Activated CD4-positive, alpha-beta T cell treated with anti-CD3 and anti-CD28 coated beads for 4 hours (primary cell): ENCODE results near the gene AACS.
"Not testable (repeated sequence)": the region's sequence is repeated elsewhere in the genome, so short reads cannot be mapped to it uniquely, and the experiment has no call there.

Experiments
- DNase-seq, 2 donors: peaks; one replicate each; pipeline ENCODE4 v3.0.0-alpha.2; 2020

The AACS gene

GRCh38 chr12:125092872-125093680 lies 27.8 kb downstream of the AACS start:
- no peak for DNase-seq

GRCh38 chr12:125093681-125094330 lies 28.6 kb downstream of the AACS start:
- no peak for DNase-seq

- no peak for DNase-seq
These were observed 31.7 kb downstream of the AACS start for GRCh38 chr12:125096894-125097293.

- DNase-seq = no peak
These were observed 32.2 kb downstream of the AACS start for GRCh38 chr12:125097427-125097826.

GRCh38 chr12:125098676-125099408 lies 33.6 kb downstream of the AACS start:
- no peak for DNase-seq

- no peak for DNase-seq
These were observed 34.2 kb downstream of the AACS start for GRCh38 chr12:125099409-125099782.

- no peak for DNase-seq
These were observed 35.6 kb downstream of the AACS start for GRCh38 chr12:125100551-125101434.

GRCh38 chr12:125104982-125105381 lies 39.7 kb downstream of the AACS start:
- DNase-seq = no peak

- no peak for DNase-seq
These were observed 40.4 kb downstream of the AACS start for GRCh38 chr12:125105600-125105999.

GRCh38 chr12:125110641-125111360 lies 45.6 kb downstream of the AACS start:
- DNase-seq = no peak

- DNase-seq = no peak
These were observed 46.2 kb downstream of the AACS start for GRCh38 chr12:125111403-125111802.

GRCh38 chr12:125112614-125113013 lies 47.4 kb downstream of the AACS start:
- DNase-seq = not testable (repeated sequence)

- no peak for DNase-seq
These were observed 48.0 kb downstream of the AACS start for GRCh38 chr12:125113263-125113662.

- DNase-seq = no peak
These were observed 48.6 kb downstream of the AACS start for GRCh38 chr12:125113789-125114188.

- DNase-seq = no peak
These were observed 49.3 kb downstream of the AACS start for GRCh38 chr12:125114365-125115141.

- DNase-seq = no peak
These were observed 55.3 kb downstream of the AACS start for GRCh38 chr12:125120566-125120965.

- no peak for DNase-seq
These were observed 55.9 kb downstream of the AACS start for GRCh38 chr12:125121106-125121505.

GRCh38 chr12:125122668-125123067 lies 57.4 kb downstream of the AACS start:
- DNase-seq = no peak

GRCh38 chr12:125124320-125124966 lies 59.2 kb downstream of the AACS start:
- no peak for DNase-seq

- no peak for DNase-seq
These were observed 60.0 kb downstream of the AACS start for GRCh38 chr12:125125271-125125670.
